ENCODE results near the gene CES3. TPM values are rescaled to one million over a fixed set of nuclear protein-coding genes. Genes with fewer than 3 reads are reported as not detected.

The CES3 gene
- total RNA-seq, 1 experiment from 2014 or later = 3.7 TPM

- Histone ChIP-seq H4K20me1 (ENCODE audit: control insufficient read depth, insufficient read depth, insufficient read length) (no peaks in the 10 kb centered on the region), H3K18ac (ENCODE audit: insufficient read length, low read depth, low read length) (no peak overlapping the region), H3K79me2 (ENCODE audit: insufficient read depth, low read length) (no peaks in the 10 kb centered on the region), H3K14ac (ENCODE audit: insufficient read depth, low read length) (no peak overlapping the region), H3T11ph (ENCODE audit: low read length) (no peak overlapping the region), H2AK5ac (ENCODE audit: insufficient read length, low read length) (no peak overlapping the region), H3K27me3 (ENCODE audit: insufficient read depth, low read length) (peaks cover 14% of the 10 kb centered on the region; the same call in 1 of the 2 replicates), H2AFZ (ENCODE audit: low read length) (no peak overlapping the region), H2BK15ac (ENCODE audit: low read depth, low read length) (no peak overlapping the region), H2BK20ac (ENCODE audit: low read depth, low read length, poor library complexity, severe bottlenecking) (no peak overlapping the region), H3K79me1 (ENCODE audit: insufficient read depth, low read depth, low read length, poor library complexity, severe bottlenecking) (no peaks in the 10 kb centered on the region), H3K4me1 (ENCODE audit: insufficient read depth, low read length) (no peaks in the 10 kb centered on the region), H2BK12ac (ENCODE audit: insufficient read length, low read depth, low read length) (no peak overlapping the region), H3K4me2 (ENCODE audit: insufficient read depth, insufficient read length, low read length) (no peak overlapping the region), H2BK5ac (ENCODE audit: insufficient read length, low read length) (no peak overlapping the region), H3K27ac (ENCODE audit: insufficient read length, low read depth, low read length) (no peak overlapping the region), H4K8ac (replicated peaks; ENCODE audit: insufficient read length, low read depth, low read length) (no peak overlapping the region), H4K91ac (ENCODE audit: insufficient read length, low read depth, low read length) (no peak overlapping the region), H2BK120ac (ENCODE audit: low read depth, low read length, poor library complexity, severe bottlenecking) (no peak overlapping the region), H3K23me2 (ENCODE audit: insufficient read length, low read depth, low read length, poor library complexity, severe bottlenecking) (no peaks in the 10 kb centered on the region), H3K9ac (ENCODE audit: extremely low read depth, insufficient read length, low read length) (no peak overlapping the region), H3K9me3 (ENCODE audit: control insufficient read depth, low read depth, low read length) (no peaks in the 10 kb centered on the region), H3K4ac (ENCODE audit: low read depth, low read length) (no peak overlapping the region), H4K5ac (ENCODE audit: insufficient read length, low read depth, low read length) (no peak overlapping the region), H3K23ac (ENCODE audit: insufficient read length, low read depth, low read length) (no peak overlapping the region), H3K56ac (ENCODE audit: insufficient read length, low read depth, low read length) (no peak overlapping the region)
- no peak for DNase-seq
- H3K9me3 Mint-ChIP-seq = peaks cover 6 to 8% of the 10 kb centered on the region in 2 experiments; a peak in 3 of 5 replicates
- 0 out of 7 replicates have a peak overlapping the region, but pooled peaks of 1 of the 3 experiments have one; percentile 53 for H3K27ac Mint-ChIP-seq
- H3K36me3 Mint-ChIP-seq (ENCODE audit: insufficient read depth in 1 of 3, low read depth in 3 of 3) = peaks cover 0 to 8% (median 6%) of the 10 kb centered on the region in 3 experiments; a peak in 4 of 7 replicates
- no CpG with 5 or more reads among the region's 6 CpGs for WGBS (ENCODE audit: extremely low coverage, insufficient read length, low lambda C conversion rate)
- no peak for TF ChIP-seq CTCF (conservative IDR thresholded peaks at IDR 0.05)
- H3K27me3 Mint-ChIP-seq (ENCODE audit: low read depth) = peaks cover 8% of the 10 kb centered on the region
- H3K4me1 Mint-ChIP-seq = peaks cover 11 to 13% of the 10 kb centered on the region in 2 experiments
- no peak overlapping the region for H3K4me3 Mint-ChIP-seq
These were observed 11.6 kb upstream of the CES3 start for GRCh38 chr16:66949472-66949871.

Measured in H9 (cell line).